ENCODE data around the gene ARHGEF39. TPM values are rescaled to one million over a fixed set of nuclear protein-coding genes. Genes with fewer than 3 reads are reported as not detected.

ARHGEF39 gene, protein sequence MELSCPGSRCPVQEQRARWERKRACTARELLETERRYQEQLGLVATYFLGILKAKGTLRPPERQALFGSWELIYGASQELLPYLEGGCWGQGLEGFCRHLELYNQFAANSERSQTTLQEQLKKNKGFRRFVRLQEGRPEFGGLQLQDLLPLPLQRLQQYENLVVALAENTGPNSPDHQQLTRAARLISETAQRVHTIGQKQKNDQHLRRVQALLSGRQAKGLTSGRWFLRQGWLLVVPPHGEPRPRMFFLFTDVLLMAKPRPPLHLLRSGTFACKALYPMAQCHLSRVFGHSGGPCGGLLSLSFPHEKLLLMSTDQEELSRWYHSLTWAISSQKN
- total RNA-seq (2014; rRNA removed; shearing (Covaris generic)) (0.13 and 2.1 TPM in 2 replicates), polyA plus RNA-seq (2016; fragmentation: Nextera tagmentation; extraction: Ambion mirVana) (1.6 and 1.8 TPM in 2 replicates)

DNA sequence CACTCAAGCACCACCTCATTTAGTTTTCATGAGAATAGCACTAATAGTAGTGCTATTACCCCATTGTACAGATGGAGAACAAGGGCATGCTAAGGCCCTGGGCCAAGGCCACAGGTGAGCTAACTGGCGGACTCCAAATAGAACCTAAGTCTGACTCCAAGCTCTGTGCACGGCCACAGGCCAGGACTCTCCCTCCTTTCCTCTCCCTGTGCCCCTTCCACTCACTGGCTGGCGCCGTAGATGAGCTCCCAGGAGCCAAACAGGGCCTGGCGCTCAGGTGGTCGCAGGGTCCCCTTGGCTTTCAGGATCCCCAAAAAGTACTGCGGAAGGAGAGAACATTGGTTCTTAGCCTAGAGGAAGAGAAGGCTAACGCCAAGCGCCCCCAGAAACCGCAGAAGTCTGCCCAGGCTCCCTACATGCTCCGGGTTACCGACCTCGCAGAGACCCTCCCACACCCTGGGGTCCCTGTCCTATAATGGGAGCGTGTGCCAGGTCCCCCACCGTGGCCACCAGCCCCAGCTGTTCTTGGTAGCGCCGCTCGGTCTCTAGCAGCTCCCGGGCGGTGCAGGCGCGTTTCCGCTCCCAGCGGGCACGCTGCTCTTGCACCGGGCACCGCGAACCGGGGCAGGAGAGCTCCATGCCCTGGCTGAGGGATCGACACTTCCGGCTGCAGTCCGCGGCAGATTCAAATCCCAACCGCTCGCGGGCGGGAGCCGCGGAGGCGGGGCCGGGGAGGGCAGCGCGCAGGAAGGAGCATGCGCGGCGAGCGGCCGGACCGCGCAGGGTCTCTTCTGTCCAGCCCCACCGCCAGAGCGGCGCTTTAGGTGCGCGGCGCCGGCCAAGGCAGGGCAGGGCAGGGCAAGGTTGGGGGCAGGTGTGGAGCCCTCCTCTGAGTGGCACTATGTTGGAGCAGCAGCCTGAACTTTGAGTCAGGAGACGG, at the start of gene ARHGEF39:
TSS of gene ARHGEF39 (minus strand) at position 665 of the 940 bp plus-strand sequence. CDS start at position 639, 26 bp downstream.
- TF ChIP-seq EZH2 (IDR thresholded peaks at IDR 0.05; ENCODE audit: insufficient read depth, poor library complexity, severe bottlenecking) = no peak
- TF ChIP-seq EZH2phosphoT487 (IDR thresholded peaks at IDR 0.05; ENCODE audit: insufficient read depth, low read depth) = no peak
- Histone ChIP-seq H3K79me2 (ENCODE audit: insufficient read depth) (peaks cover 9% of the 10 kb centered on the region; the same call in 1 of the 2 replicates), H3K9me3 (ENCODE audit: low read depth) (no peaks in the 10 kb centered on the region), H4K20me1 (ENCODE audit: insufficient read depth) (no peaks in the 10 kb centered on the region), H3K36me3 (ENCODE audit: low read depth) (peaks cover 5% of the 10 kb centered on the region; the same call in 1 of the 2 replicates), H3K27ac (no peak within 1 kb of the TSS), H3K4me1 (ENCODE audit: insufficient read depth) (0 out of 2 replicates have a peak, but pooled peaks cover 4% of the 10 kb centered on the region), H3F3A (ENCODE audit: insufficient read depth) (peaks cover 30% of the 10 kb centered on the region), H2AFZ (peak within 1 kb of the TSS; percentile 85), H3K4me2 (ENCODE audit: unreplicated experiment) (peak within 1 kb of the TSS; percentile 98), H3K4me3 (peak within 1 kb of the TSS; percentile 80), H3K9ac (peak within 1 kb of the TSS; percentile 64), H3K27me3 (replicated peaks; ENCODE audit: insufficient read depth) (no peaks in the 10 kb centered on the region), H3K9me2 (ENCODE audit: insufficient read depth) (no peaks in the 10 kb centered on the region)
- in situ Hi-C loops (cut with MboI) = no loop called here
- peak; percentile 91 for DNase-seq
- WGBS, 2 experiments (ENCODE audit: low coverage in 1 of 2, low lambda C conversion rate in 2 of 2, missing lambda C conversion rate in 2 of 2) = 5% methylated on average over 42 to 58 of the region's 58 CpGs

GRCh38 chr9:35714123-35714522, 49.1 kb upstream of the ARHGEF39 start:
- H3K27ac ChIP-seq = no peak overlapping the region
- no peaks in the 10 kb centered on the region for H3K9me3 ChIP-seq (ENCODE audit: low read depth)
- H3K4me2 ChIP-seq (ENCODE audit: unreplicated experiment) = no peak overlapping the region
- H3F3A ChIP-seq (ENCODE audit: insufficient read depth) = peaks cover 47% of the 10 kb centered on the region
- peaks cover 78% of the 10 kb centered on the region for H3K36me3 ChIP-seq (ENCODE audit: low read depth)
- H3K4me3 ChIP-seq = no peak overlapping the region
- no peaks in the 10 kb centered on the region for H4K20me1 ChIP-seq (ENCODE audit: insufficient read depth)
- no peaks in the 10 kb centered on the region for H3K4me1 ChIP-seq (ENCODE audit: insufficient read depth)
- whole genome bisulfite sequencing, 2 experiments (ENCODE audit: low coverage in 1 of 2, low lambda C conversion rate in 2 of 2, missing lambda C conversion rate in 2 of 2) = 95 to 99% methylated on average over 6 of the region's 6 CpGs
- no peak for DNase-seq
- no peaks in the 10 kb centered on the region for H3K27me3 ChIP-seq (replicated peaks; ENCODE audit: insufficient read depth)
- H3K9me2 ChIP-seq (ENCODE audit: insufficient read depth) = no peaks in the 10 kb centered on the region
- TF ChIP-seq EZH2phosphoT487 (IDR thresholded peaks at IDR 0.05; ENCODE audit: insufficient read depth, low read depth) (no peak), EZH2 (IDR thresholded peaks at IDR 0.05; ENCODE audit: insufficient read depth, poor library complexity, severe bottlenecking) (no peak)
- H3K79me2 ChIP-seq (ENCODE audit: insufficient read depth) = peaks cover 75% of the 10 kb centered on the region
- in situ Hi-C loops (cut with MboI) = loop anchor here (25.0 kb wide), 1 partner anchor 102 kb away; the partner anchor contains the start of genes CD72 and TESK1
- H2AFZ ChIP-seq = no peak overlapping the region
- no peak overlapping the region for H3K9ac ChIP-seq

- no peaks in the 10 kb centered on the region for H3K4me1 ChIP-seq (ENCODE audit: insufficient read depth)
- DNase-seq = no peak
- H3K9me2 ChIP-seq (ENCODE audit: insufficient read depth) = no peaks in the 10 kb centered on the region
- H3K36me3 ChIP-seq (ENCODE audit: low read depth) = peaks cover 79% of the 10 kb centered on the region
- no peaks in the 10 kb centered on the region for H3K9me3 ChIP-seq (ENCODE audit: low read depth)
- H3K4me2 ChIP-seq (ENCODE audit: unreplicated experiment) = no peak overlapping the region
- H3K4me3 ChIP-seq = no peak overlapping the region
- H3K9ac ChIP-seq = no peak overlapping the region
- WGBS, 2 experiments (ENCODE audit: low coverage in 1 of 2, low lambda C conversion rate in 2 of 2, missing lambda C conversion rate in 2 of 2) = 98 to 100% methylated on average over 3 of the region's 3 CpGs
- no peak overlapping the region for H3K27ac ChIP-seq
- TF ChIP-seq EZH2 (IDR thresholded peaks at IDR 0.05; ENCODE audit: insufficient read depth, poor library complexity, severe bottlenecking) (no peak), EZH2phosphoT487 (IDR thresholded peaks at IDR 0.05; ENCODE audit: insufficient read depth, low read depth) (no peak)
- H3F3A ChIP-seq (ENCODE audit: insufficient read depth) = peaks cover 52% of the 10 kb centered on the region
- H3K27me3 ChIP-seq (replicated peaks; ENCODE audit: insufficient read depth) = no peaks in the 10 kb centered on the region
- H2AFZ ChIP-seq = no peak overlapping the region
- in situ Hi-C loops (cut with MboI) = loop anchor here (25.0 kb wide), 1 partner anchor 101 kb away; the partner anchor contains the start of genes CD72 and TESK1
- H4K20me1 ChIP-seq (ENCODE audit: insufficient read depth) = no peaks in the 10 kb centered on the region
- H3K79me2 ChIP-seq (ENCODE audit: insufficient read depth) = peaks cover 75% of the 10 kb centered on the region
These were observed 48.6 kb upstream of the ARHGEF39 start for GRCh38 chr9:35713578-35713977.
